A673 (cell line): ENCODE results near the gene GH2.

Experiments
- CTCF ChIP-seq: fragments of 300-800, 200-600 bp; sonication (generic); conservative IDR thresholded peaks from 2 replicates; pipeline ENCODE4 v1.5.1; 2017; ENCODE audit warnings: low read depth, mild to moderate bottlenecking, antibody characterized with exemption, low read length, moderate library complexity, mixed read lengths
- EZH2 ChIP-seq: fragments of 200-600 bp; sonication (generic); IDR thresholded peaks from 2 replicates; pipeline ENCODE4 v1.6.1; 2017; ENCODE audit warnings: borderline replicate concordance, low read depth, mild to moderate bottlenecking, mixed read lengths, antibody characterized with exemption, low read length; ENCODE audit not compliant: poor library complexity, severe bottlenecking

- TF ChIP-seq CTCF = no peak
- no peak for TF ChIP-seq EZH2
These were observed 48.4 kb upstream of the GH2 start for GRCh38 chr17:63929860-63930766.
